ENCODE results near the gene LRIG3. TPM values are rescaled to one million over a fixed set of nuclear protein-coding genes. Genes with fewer than 3 reads are reported as not detected.

Gene LRIG3
- total RNA-seq, 1 donor from 2014 or later = 39.8 TPM

- no peak for DNase-seq
These were observed 12.7 kb upstream of the LRIG3 start for GRCh38 chr12:58932806-58933681.

DNA sequence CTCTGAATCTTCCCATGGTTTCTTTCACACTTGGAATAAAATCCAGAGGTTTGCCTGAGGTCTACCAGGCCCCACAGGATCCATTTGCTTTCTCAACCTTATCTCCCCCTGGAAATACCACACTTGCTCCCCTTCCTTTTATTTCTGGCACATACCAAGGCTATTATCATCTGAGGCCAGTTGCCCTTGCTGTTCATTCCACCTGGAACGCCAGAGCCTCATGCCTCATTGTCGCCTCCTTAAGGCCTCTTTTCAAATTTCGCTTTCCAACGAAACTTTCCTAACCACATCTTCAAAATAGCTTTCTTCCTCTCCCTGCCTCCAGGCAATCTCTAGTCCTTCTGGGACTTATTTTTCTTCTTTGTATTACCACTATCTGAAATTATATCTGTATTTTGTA, 11.2 kb upstream of the LRIG3 start:
- no peak for DNase-seq

DNA sequence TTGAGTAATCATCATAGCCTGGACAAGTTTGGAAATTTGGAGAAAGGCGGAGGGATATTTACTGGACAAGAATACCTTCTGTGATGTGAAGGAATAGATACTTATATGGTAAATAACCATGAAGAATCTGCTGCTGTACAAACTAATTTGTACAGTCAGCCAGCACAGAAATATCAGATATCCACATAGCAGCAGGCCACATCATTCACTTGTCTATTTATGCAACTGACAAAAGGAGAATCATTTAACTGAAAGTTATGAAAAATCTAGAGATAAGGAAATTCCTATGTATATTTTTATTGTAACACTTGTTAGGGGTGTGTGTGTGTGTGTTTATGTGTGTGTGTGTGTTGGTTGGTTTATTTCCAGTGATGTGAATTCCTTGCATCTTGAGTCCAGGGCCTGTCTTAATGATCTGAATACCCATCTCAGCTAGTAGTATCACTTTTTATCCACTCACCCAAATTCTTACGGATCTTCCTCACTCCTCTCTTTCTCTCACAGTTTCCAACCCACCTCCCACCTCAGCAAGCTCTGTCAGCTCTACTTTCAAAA, 10.5 kb upstream of the LRIG3 start:
- no peak for DNase-seq

DNA sequence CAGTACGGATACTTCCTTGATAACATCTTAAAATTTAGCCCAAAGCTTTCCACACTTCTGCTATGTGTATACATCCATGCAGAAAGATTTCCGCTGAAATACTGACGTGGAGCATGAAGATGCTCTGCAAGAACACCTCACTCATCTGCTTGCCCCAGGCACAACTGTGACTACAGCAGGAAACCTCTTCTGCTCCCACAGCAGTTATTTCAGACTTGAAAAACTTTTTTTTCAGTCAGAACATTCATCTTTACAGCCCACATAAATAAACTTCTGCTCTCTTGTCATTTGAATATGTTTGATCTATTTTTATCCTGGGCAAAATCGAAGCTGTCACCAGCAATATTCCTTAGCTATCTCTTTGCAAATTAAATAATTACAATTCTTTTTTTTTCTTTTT, 6.8 kb upstream of the LRIG3 start:
- DNase-seq = no peak

DNA sequence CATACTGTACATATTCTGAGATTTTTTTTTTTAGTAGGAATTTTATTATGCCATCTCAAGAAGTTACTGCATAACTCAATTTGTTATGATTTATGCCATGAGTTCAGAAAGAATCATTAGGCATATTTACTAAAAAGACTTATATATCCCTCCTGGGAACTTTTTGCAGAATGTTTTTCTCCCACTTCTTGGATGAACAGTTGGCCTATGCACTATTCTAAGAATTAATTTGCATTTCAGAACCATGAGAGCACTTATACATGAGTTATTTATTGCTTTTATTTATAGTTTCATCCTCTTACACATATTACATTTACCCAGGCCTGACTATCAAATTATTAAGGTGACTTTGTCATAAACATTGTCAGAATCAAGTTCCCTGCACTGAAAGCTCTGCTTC, 6.3 kb upstream of the LRIG3 start:
- no peak for DNase-seq

DNA sequence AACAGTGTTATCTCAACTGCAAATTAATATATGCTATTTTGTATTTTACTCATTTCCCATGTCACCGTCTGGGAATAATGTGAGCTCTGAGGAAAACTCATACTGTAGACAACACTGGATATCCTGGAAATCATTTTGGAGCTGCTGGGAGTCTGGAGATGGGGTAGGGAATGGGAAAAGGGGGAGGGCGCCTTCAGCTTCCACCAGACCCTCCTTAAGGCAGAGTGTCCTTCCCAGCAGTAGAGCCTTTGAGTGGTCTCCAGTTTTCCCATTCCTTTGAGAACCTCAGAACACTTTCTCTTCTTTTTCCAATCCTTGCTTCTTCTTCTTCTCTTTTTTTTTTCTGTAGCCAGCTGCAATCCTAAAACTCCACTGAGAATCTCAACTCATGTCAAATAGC, 5.4 kb upstream of the LRIG3 start:
- no peak for DNase-seq

DNA sequence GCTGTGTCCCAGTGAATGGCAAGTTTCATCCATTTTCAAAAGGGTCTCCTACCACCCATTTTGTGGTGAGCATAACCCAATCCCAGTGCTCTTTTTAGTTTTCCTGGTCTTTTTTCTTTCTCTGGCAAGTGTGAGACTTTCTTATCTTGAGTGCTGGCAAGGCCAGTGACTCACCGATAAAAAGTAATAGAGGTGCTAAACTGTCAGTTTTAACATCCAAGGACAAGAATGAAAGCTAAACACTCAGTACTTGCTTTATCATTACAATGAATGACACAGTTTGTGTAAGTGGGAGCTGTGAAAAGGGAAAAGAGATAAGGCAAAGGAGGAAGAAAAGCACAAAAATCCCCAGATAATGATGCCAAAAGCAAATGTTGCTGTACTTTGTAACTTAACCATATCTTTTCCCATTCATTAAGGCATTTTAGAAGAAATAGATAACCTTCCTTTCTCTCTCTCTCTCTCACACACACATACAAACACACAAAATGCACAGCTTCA, 4.9 kb upstream of the LRIG3 start:
- peak; percentile 51 for DNase-seq

DNA sequence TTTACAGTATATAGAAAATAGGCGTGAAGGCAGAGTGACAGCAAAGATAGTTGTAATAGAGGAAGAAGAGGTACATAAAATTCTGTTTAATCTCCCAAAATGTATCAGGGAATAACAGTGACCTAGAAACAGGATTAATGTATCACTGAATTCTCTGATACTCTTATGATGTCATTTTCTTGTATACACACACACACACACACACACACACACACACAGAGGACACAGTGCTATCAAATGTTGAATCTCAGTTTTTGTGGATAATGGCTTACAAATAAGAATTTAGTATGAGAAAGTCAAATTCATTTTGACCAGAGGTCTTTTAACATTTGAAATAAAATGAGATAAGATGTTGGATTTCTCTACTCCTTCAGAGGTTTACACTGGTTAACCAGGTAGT, 4.3 kb upstream of the LRIG3 start:
- no peak for DNase-seq

GRCh38 chr12:58923781-58924180, 3.5 kb upstream of the LRIG3 start:
- no peak for DNase-seq

GRCh38 chr12:58922849-58923248, 2.5 kb upstream of the LRIG3 start:
- DNase-seq = peak; percentile 43

GRCh38 chr12:58920961-58921861, 907 bp upstream of the LRIG3 start:
- no peak for DNase-seq

GRCh38 chr12:58919231-58920101, 838 bp downstream of the LRIG3 start:
- DNase-seq = peak; percentile 74

DNA sequence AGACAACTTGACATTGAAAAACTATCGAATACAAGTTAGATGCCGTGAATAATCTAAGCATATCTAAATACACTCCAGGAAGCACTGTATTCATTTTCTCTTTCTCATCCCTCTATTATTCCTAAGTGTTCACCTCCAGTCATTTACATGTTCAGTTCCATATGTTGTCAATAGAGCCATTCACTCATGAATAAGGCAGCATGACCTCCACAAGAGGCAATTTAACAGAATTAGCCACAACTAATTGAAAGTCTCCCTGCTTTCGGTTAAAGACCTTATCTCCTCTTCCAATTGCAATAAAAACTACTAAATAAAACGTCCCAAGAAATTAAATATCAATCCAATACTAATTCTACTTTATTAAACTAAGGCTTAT, 1.8 kb downstream of the LRIG3 start:
- DNase-seq = peak; percentile 30

GRCh38 chr12:58917699-58918468, 2.4 kb downstream of the LRIG3 start:
- DNase-seq = peak; percentile 50

DNA sequence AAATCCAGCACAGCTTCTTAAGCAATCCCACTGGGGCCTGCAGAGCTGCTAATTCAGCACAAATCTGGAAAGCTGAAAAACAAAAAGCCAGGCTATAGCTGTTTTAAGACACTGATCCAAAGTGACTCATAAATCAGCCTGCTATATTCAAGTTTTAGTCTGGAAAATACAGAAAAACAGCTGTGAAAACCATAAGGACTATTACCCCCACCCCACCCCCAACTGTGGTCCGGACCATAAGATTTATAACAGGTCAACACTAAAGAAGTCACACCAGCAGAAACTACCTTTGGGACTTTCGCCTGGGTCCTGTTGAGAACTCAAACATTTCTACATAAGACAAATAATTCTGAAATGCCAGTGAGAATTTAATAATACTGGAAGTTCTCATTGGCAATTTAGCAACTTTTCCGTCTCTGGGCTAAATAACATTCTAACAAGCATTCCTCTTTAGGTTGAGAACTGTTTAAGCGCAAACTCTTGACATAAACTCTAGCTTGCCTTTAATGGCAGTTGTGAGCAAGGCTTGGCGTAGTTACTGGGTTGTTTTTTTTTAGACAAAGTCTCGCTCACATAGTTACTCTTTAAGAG, 3.3 kb downstream of the LRIG3 start:
- peak; percentile 50 for DNase-seq

DNA sequence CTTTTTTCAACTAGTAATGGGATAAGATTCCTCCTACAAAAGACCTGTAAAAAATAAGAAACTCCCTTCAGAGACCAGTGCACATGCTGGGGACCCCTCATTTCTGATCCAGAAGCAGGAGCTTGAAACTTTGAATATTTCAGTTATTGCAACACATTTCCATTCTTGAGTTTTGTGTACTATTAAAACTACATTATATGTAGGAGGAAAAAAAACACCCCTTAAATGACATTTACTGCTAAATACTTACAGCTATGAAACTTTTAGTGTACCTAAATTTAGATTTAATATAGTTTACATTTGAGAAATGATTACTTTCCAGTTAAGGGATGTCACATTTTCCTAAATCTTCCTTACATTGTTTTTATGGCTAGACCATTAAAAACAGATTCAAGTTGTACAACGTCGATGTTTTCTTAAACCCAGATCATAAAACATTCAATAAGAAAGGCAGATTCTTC, 4.1 kb downstream of the LRIG3 start:
- no peak for DNase-seq

- peak; percentile 55 for DNase-seq
These were observed 4.7 kb downstream of the LRIG3 start for GRCh38 chr12:58915634-58916033.

DNA sequence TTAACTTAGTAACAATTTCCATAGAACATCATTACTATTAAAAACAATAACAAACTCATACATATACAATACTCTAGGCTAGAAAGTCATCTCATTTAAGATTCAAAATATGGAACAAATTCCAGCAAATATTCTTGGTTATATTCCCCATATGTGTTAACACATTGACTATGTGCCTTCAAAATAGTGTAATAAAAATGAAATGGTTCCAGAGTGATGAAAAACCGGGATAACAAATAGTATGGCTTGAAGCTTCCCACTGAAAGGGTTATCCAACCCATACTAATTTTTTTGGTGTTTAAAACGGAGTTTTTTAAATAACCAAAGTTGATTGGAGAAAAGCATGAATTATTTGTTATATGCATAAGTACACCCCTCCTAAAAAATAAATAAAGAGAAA, 5.3 kb downstream of the LRIG3 start:
- DNase-seq = no peak

- no peak for DNase-seq
These were observed 5.8 kb downstream of the LRIG3 start for GRCh38 chr12:58914457-58914856.

GRCh38 chr12:58907391-58907790, 12.9 kb downstream of the LRIG3 start:
- no peak for DNase-seq

GRCh38 chr12:58906917-58907316, 13.4 kb downstream of the LRIG3 start:
- no peak for DNase-seq

All from dermis blood vessel endothelial cell (primary cell).